A673 (cell line): ENCODE results near the gene FAM13C. TPM values are rescaled to one million over a fixed set of nuclear protein-coding genes. Genes with fewer than 3 reads are reported as not detected.

ENCODE experiments used
- BruUV-seq: library from RNA; stranded (reverse); fragments of 400-500 nt; replicated peaks from 2 replicates; lab custom pipeline; 2021; lab: Mats Ljungman, UMichigan
- CTCF ChIA-PET: fragments of 300-600 bp; sonication (Branson Sonifier 250); formaldehyde crosslinking; loops from one replicate; lab custom pipeline; 2022; ENCODE audit warnings: antibody characterized with exemption; lab: Charles Lee
- POLR2A ChIA-PET: fragments of 300-600 bp; sonication (Branson Sonifier 250); formaldehyde crosslinking; loops from one replicate; lab custom pipeline; 2022; ENCODE audit warnings: antibody characterized with exemption; ENCODE audit not compliant: low non-redundant PET; lab: Charles Lee
- DNase-seq: peaks from one replicate; pipeline ENCODE4 v3.0.0-alpha.2; 2015; ENCODE audit warnings: low spot score
- H3K27ac ChIP-seq: fragments of 200-600 bp; sonication (generic); 2 replicates; pipeline ENCODE4 v1.5.1; 2016; ENCODE audit warnings: mixed run types, low read depth, mild to moderate bottlenecking, mixed read lengths, antibody characterized with exemption, low read length; ENCODE audit not compliant: poor library complexity, severe bottlenecking
- H3K27me3 ChIP-seq: fragments of 200-600 bp; sonication (generic); replicated peaks from 2 replicates; pipeline ENCODE4 v1.6.1; 2017; ENCODE audit warnings: mixed run types, low read depth, mild to moderate bottlenecking, mixed read lengths, antibody characterized with exemption, low read length; ENCODE audit not compliant: insufficient read depth, poor library complexity
- H3K36me3 ChIP-seq: fragments of 200-600 bp; sonication (generic); 2 replicates; pipeline ENCODE4 v1.6.1; 2016; ENCODE audit warnings: mixed run types, mild to moderate bottlenecking, mixed read lengths, antibody characterized with exemption, low read length; ENCODE audit not compliant: insufficient read depth, poor library complexity, severe bottlenecking
- H3K4me1 ChIP-seq: fragments of 200-600 bp; sonication (generic); 2 replicates; pipeline ENCODE4 v1.6.1; 2017; ENCODE audit warnings: mixed run types, mild to moderate bottlenecking, mixed read lengths, antibody characterized with exemption, low read length; ENCODE audit not compliant: insufficient read depth, poor library complexity, severe bottlenecking
- H3K4me3 ChIP-seq: fragments of 200-600 bp; sonication (generic); 2 replicates; pipeline ENCODE4 v1.5.1; 2016; ENCODE audit warnings: low read depth, mixed run types, mild to moderate bottlenecking, mixed read lengths, low read length; ENCODE audit not compliant: poor library complexity, severe bottlenecking
- H3K9me3 ChIP-seq: fragments of 200-600 bp; sonication (generic); 2 replicates; pipeline ENCODE4 v1.6.1; 2016; ENCODE audit warnings: mixed run types, low read depth, mild to moderate bottlenecking, mixed read lengths, antibody characterized with exemption, low read length; ENCODE audit not compliant: poor library complexity, severe bottlenecking
- CTCF ChIP-seq: fragments of 300-800, 200-600 bp; sonication (generic); conservative IDR thresholded peaks from 2 replicates; pipeline ENCODE4 v1.5.1; 2017; ENCODE audit warnings: low read depth, mild to moderate bottlenecking, antibody characterized with exemption, low read length, moderate library complexity, mixed read lengths
- EZH2 ChIP-seq: fragments of 200-600 bp; sonication (generic); IDR thresholded peaks from 2 replicates; pipeline ENCODE4 v1.6.1; 2017; ENCODE audit warnings: borderline replicate concordance, low read depth, mild to moderate bottlenecking, mixed read lengths, antibody characterized with exemption, low read length; ENCODE audit not compliant: poor library complexity, severe bottlenecking
- intact Hi-C: fragments of 100-400 bp; cut with micrococcal nuclease; formaldehyde crosslinking; loops from one replicate; pipeline ENCODE4 v1.10.0; 2022; ENCODE audit not compliant: unreplicated experiment
- total RNA-seq: library from RNA; stranded (reverse); gene quantifications from 2 replicates; pipeline ENCODE4 v1.2.3, GENCODE V29; 2021

FAM13C gene
- total RNA-seq, 1 experiment from 2014 or later = 21.2 TPM

DNA sequence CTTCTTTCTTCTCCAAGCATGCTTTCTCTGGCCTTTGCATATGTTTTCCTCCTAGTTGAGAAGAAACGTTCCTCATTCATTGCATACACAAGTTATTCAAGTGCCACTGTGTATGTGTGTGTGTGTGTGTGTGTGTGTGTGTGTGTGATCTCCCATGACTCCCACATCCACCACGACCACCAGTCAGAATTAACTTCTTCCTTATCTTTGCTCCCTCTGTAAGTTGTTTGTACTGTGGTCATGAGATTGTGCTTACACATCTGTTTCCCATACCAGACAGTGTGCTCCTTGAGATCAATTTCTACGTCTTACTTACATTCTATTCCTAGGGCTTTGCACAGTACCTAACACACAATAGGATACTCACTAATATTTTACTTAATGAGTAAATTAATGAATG lies 22.4 kb upstream of the FAM13C start:
- intact Hi-C loops = no loop called here
- Histone ChIP-seq H3K9me3 (no peaks in the 10 kb centered on the region), H3K27me3 (no peaks in the 10 kb centered on the region), H3K27ac (no peak overlapping the region), H3K36me3 (no peaks in the 10 kb centered on the region), H3K4me1 (peaks cover 8% of the 10 kb centered on the region), H3K4me3 (no peak overlapping the region)
- DNase-seq = no peak
- ChIA-PET CTCF (no interaction called here), POLR2A (no interaction called here)
- TF ChIP-seq EZH2 (no peak), CTCF (no peak)
- BruUV-seq = no TSS peak

DNA sequence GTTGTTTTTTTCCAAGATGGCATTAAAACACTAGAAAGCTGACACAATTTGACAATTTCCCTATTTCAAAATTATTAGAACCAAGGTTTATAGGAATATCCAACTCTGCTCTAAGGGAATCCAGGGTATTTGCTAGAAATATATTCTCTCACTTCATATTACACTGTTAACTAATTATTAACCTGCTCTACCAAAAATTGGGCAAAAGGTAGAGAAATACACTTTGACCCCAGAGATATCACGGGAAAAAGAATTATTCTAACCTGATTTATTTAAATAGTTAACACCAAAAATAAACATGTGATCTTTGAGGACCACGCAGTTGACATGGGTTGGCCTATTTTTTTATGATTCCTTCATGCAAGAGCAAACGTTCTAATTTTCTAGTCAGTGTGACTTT lies 21.6 kb upstream of the FAM13C start:
- Histone ChIP-seq H3K4me3 (no peak overlapping the region), H3K9me3 (no peaks in the 10 kb centered on the region), H3K36me3 (no peaks in the 10 kb centered on the region), H3K27ac (no peak overlapping the region), H3K4me1 (peaks cover 8% of the 10 kb centered on the region), H3K27me3 (no peaks in the 10 kb centered on the region)
- TF ChIP-seq EZH2 = no peak
- no peak for TF ChIP-seq CTCF
- POLR2A ChIA-PET = no interaction called here
- no peak for DNase-seq
- intact Hi-C loops = no loop called here
- CTCF ChIA-PET = no interaction called here
- BruUV-seq = no TSS peak

DNA sequence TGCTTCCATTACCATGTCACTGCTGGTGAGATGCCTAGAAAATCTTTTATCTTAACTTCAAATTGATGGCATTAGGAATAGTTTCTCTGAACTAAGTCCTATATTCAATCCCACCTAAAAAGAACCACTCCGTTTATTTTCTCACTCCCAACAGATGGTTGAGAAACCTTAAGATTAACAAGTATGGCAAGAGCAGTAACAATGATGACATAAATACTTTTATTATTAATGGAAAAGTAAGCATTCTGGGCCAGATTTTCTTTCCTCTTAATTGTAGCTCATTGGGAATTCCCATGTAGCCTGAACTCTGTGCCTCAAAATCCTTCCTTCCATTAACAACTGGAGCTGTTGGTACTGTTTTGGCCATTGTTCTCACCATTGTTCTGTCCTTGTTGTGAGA lies 21.1 kb upstream of the FAM13C start:
- Histone ChIP-seq H3K36me3 (no peaks in the 10 kb centered on the region), H3K4me1 (peaks cover 8% of the 10 kb centered on the region), H3K4me3 (no peak overlapping the region), H3K27me3 (no peaks in the 10 kb centered on the region), H3K9me3 (no peaks in the 10 kb centered on the region), H3K27ac (no peak overlapping the region)
- ChIA-PET POLR2A (no interaction called here), CTCF (no interaction called here)
- BruUV-seq = no TSS peak
- DNase-seq = no peak
- intact Hi-C loops = no loop called here
- no peak for TF ChIP-seq EZH2
- no peak for TF ChIP-seq CTCF
